OCI-LY7 (cell line): ENCODE data around the gene CTNNAL1.

Experiments used
- EZH2phosphoT487 ChIP-seq: fragments of 200-600 bp; sonication (generic); IDR thresholded peaks from 2 replicates; pipeline ENCODE4 v1.6.1; 2018; ENCODE audit warnings: low read depth, borderline replicate concordance, mild to moderate bottlenecking, mixed run types, antibody characterized with exemption, low read length, moderate library complexity, mixed read lengths
- TF ChIP-seq, protein P1 (sequence below): fragments of 200-600 bp; sonication (generic); conservative IDR thresholded peaks from 2 replicates; pipeline ENCODE4 v1.5.1; 2014; ENCODE audit warnings: mild to moderate bottlenecking, antibody characterized with exemption, low read length, moderate library complexity, mixed read lengths

GRCh38 chr9:109062543-109062942, 49.2 kb upstream of the CTNNAL1 start:
- TF ChIP-seq, protein P1, sequence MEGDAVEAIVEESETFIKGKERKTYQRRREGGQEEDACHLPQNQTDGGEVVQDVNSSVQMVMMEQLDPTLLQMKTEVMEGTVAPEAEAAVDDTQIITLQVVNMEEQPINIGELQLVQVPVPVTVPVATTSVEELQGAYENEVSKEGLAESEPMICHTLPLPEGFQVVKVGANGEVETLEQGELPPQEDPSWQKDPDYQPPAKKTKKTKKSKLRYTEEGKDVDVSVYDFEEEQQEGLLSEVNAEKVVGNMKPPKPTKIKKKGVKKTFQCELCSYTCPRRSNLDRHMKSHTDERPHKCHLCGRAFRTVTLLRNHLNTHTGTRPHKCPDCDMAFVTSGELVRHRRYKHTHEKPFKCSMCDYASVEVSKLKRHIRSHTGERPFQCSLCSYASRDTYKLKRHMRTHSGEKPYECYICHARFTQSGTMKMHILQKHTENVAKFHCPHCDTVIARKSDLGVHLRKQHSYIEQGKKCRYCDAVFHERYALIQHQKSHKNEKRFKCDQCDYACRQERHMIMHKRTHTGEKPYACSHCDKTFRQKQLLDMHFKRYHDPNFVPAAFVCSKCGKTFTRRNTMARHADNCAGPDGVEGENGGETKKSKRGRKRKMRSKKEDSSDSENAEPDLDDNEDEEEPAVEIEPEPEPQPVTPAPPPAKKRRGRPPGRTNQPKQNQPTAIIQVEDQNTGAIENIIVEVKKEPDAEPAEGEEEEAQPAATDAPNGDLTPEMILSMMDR = no peak
- no peak for TF ChIP-seq EZH2phosphoT487
